COLO829 (cell line): Measurements from ENCODE around the gene MAPK1.
A peak's percentile ranks its signal among the peaks of the same experiment; 100 is the strongest.
"Not testable (repeated sequence)": the region's sequence is repeated elsewhere in the genome, so short reads cannot be mapped to it uniquely, and the experiment has no call there.

Experiments used
- DNase-seq: peaks from one replicate; pipeline ENCODE4 v3.0.0; 2012; ENCODE audit warnings: low spot score

The MAPK1 gene

GRCh38 chr22:21725956-21726649 is 141.3 kb downstream of the MAPK1 start:
- no peak for DNase-seq

- not testable (repeated sequence) for DNase-seq
These were observed 142.9 kb downstream of the MAPK1 start for GRCh38 chr22:21724496-21724895.

GRCh38 chr22:21721195-21721852 is 146.1 kb downstream of the MAPK1 start:
- not testable (repeated sequence) for DNase-seq

- not testable (repeated sequence) for DNase-seq
These were observed 147.1 kb downstream of the MAPK1 start for GRCh38 chr22:21720191-21720859.

GRCh38 chr22:21719024-21719423 is 148.4 kb downstream of the MAPK1 start:
- DNase-seq: no peak

GRCh38 chr22:21718499-21718898 is 148.9 kb downstream of the MAPK1 start:
- DNase-seq: no peak

GRCh38 chr22:21716395-21717122 is 150.9 kb downstream of the MAPK1 start:
- not testable (repeated sequence) for DNase-seq

- no peak for DNase-seq
These were observed 152.7 kb downstream of the MAPK1 start for GRCh38 chr22:21714786-21715185.

GRCh38 chr22:21714059-21714770 is 153.2 kb downstream of the MAPK1 start:
- no peak for DNase-seq

- DNase-seq: no peak
These were observed 153.9 kb downstream of the MAPK1 start for GRCh38 chr22:21713428-21714058.

- peak; percentile 94 for DNase-seq
These were observed 154.6 kb downstream of the MAPK1 start for GRCh38 chr22:21712751-21713427.

- no peak for DNase-seq
These were observed 155.6 kb downstream of the MAPK1 start for GRCh38 chr22:21711851-21712250.

- DNase-seq: no peak
These were observed 157.3 kb downstream of the MAPK1 start for GRCh38 chr22:21710156-21710555.

- no peak for DNase-seq
These were observed 157.8 kb downstream of the MAPK1 start for GRCh38 chr22:21709688-21710087.

- no peak for DNase-seq
These were observed 158.5 kb downstream of the MAPK1 start for GRCh38 chr22:21708960-21709359.

- no peak for DNase-seq
These were observed 159.8 kb downstream of the MAPK1 start for GRCh38 chr22:21707677-21708076.
